ENCODE data around the gene CLEC18A.
"Not testable (repeated sequence)": the region's sequence is repeated elsewhere in the genome, so short reads cannot be mapped to it uniquely, and the experiment has no call there.

Gene CLEC18A

DNA sequence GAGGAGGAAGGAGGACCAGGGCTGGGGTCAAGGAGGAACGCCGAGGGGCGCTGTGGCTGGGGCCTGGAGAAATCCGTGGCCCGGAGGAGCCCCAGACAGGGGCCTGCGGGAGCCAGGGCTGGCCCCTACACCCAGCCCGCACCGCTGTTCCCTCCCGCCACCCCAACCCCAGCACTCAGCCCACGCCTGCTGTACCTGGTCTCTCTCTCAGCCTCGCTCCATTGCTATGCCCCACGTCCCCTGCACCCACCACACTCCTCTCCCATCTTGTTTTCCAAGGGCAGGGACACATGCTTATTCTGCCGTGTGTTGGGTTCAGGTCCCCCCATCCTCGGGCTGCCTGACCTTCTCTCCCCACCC is 518 bp downstream of the CLEC18A start:
- not testable (repeated sequence) for DNase-seq

DNA sequence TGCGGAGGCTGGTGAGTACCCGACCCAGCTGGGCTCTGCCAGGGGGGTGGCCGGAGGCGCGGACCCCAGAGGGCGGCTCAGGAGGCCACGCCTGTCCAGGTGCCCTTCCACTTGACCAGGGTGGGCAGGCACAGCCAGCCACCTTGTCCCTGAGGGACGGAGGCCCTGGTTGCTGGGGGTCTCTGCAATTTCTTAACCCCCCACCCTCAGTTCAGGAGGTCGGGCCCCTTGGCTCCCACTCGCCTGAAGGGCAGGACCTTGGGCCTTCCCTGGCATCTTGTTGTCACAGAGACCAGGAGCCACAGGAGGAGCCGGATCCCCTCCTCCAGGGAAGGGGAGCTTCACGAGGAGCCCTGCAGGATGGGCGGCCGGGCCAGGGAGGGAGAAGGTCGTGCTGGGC is 982 bp downstream of the CLEC18A start:
- DNase-seq = not testable (repeated sequence)

DNA sequence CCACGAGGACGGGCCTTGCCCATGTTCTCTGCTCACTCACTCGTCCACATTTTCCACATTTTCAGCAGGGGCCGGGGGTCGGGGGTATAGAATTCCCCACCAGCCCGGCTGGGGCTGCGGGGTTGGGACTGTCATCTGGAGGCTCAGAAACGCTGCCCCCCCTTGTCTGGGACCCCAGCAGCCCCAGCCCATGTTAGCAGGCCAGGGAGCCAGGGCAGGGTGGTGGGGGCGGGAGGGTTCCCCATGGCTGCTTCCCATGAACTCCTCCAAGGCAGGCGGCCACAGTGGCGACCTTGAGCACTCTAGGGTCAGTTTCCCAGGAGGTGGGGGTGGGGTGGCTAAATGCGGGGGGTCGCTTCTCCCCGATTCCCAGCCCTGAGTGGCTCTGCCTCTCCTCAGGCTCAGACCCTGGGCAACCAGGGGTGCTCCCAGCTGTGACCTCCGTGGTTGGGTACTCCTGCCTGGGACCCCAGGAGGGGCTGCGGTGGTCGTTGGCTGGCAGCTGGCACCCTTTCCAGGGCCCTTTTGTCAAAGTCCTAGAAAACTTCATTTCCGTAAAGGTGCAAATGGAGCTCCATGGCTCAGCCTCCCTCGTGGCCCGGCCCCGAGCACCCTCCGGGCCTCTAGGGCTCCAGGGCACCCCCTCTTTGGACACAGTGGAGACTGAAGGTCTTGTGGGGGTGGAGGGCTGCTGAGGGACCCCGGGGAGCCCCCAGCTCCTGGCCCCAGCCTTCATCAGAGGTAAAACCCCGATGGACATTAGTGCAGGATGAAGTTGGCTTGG is 1.6 kb downstream of the CLEC18A start:
- DNase-seq = not testable (repeated sequence)

DNA sequence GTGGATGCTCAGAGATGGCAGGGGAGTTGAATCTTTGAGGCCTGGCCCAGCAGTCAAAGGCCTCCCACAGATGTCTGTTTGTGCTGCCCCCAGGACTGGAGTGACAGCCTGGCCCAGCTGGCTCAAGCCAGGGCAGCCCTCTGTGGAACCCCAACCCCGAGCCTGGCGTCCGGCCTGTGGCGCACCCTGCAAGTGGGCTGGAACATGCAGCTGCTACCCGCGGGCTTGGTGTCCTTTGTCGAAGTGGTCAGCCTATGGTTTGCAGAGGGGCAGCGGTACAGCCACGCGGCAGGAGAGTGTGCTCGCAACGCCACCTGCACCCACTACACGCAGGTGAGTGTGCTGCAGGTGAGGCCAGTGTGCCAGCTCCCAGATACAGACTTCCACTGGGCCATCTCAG is 3.1 kb downstream of the CLEC18A start:
- DNase-seq = not testable (repeated sequence)

DNA sequence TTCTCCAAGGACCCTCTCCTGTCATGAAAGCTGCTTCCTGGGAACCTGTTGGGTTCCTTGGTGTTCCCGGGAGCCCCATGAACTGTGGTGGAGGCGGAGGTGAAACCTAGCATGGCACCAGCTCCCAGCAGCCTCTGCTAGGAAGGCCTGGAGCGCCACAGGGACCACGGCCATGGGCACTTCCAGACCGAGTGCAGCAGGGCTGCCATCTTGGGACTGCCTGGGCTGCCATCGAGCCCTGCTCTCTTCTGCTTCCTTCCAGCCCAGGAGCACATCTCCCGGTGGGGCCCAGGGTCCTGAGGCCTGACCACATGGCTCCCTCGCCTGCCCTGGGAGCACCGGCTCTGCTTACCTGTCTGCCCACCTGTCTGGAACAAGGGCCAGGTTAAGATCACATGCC is 12.2 kb downstream of the CLEC18A start:
- not testable (repeated sequence) for DNase-seq

DNA sequence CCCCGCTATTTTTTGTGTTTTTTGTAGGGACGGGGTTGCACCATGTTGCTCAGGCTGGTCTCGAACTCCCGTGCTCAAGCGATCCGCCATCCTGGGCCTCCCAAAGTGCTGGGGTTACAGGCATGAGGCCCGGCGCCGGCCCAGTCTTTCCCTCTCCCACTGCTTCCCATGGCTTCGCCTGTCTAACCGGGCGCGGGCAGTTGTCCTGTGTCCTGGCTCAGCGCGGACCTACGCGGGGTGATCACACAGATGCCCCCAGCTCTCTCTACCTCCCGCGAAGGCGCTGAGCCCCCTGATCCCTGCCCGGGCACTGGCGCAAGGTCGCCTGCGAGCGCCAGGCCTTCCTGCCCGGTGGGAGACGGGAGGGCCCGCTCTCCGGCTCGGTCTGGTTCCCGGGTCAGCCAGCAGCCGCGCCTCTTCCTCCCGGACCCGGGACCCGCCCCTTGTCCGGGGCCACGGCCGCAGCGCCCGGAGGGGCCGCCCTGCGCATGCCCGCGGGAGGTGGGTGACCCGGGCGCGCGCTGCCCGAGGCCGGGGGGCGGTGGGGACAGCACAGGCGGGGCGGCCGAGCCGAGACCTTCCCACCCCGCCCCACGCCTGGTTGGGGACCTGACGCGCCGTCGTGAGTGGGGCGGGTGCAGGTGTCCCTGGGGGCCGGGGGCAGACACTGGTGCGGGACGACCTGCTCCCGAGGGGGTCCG is 14.0 kb downstream of the CLEC18A start:
- DNase-seq = peak in 8 of 56 donors; percentile 2 to 39 (median 8)

DNA sequence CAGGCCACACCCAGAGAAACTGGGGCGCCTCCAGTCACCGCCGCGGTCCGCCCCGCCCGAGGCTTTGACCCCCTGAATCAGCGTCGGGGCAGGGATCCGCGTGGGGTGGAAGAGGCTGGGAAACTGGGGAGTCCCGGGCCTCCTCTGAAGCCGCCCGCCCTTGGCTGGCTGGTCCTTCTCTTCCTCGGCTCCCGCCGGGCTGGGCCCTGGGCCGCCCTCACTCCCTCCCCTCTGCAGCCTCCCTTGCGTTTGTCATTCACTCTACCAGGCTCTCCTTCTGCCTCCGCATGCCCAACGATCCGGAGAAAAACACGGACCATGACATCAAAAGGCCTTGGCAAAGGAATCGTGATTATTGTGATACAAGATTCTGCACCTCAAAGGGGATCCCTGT is 14.5 kb downstream of the CLEC18A start:
- not testable (repeated sequence) for DNase-seq

DNA sequence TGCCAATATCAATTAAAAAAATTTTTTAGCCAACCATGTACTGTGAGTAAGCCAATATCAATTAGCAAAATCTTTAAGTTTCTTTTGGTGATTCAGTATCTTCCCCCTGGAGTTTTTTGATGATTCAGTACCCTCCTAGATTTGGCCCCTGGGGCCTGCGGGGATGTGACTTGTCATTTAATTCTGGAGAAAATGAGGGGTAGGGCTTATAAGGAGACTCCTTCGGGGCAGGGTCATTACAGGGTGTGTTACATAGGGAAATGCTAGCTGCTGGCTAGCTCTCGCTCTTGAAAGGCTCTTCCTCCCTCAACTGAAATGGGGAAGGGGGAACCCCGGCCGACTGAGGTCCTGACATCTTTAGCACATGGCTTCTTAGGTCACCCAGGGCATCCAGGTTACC is 16.6 kb downstream of the CLEC18A start:
- not testable (repeated sequence) for DNase-seq

DNA sequence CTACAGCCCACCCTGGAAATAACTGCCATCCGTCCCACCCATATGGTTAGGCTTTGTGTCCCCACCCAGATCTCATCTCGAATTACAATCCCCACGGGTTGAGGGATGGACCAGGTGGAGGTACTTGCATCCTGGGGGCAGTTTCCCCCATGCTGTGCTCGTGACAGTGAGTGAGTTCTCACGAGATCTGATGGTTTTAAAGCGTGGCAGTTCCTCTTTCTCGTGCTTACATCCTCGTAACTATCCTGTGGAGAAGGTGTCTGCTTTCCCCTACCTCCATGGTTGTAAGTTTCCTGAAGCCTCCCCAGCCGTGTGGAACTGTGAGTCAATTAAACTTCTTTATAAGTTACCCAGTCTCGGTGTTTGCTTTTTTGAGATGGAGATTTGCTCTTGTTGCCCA is 17.0 kb downstream of the CLEC18A start:
- not testable (repeated sequence) for DNase-seq

DNA sequence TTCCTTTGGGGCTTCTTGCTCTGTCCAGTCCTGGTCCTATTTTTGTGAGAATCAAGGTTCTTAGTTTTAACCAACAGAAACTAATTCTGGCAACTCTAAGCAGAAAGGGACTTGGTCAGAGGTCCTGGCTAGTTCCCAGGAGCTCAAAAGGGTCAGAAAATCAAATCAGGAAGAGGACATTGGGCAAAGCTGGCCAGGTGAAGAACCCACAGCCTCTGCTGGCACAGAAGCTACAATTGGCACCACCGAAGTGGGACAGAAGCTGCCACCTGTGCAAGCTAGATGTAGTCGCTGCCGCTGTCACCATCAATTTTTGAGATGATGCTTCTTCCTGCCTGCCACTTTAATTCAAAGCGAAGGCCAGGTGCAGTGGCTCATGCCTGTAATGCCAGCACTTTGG is 18.5 kb downstream of the CLEC18A start:
- DNase-seq = not testable (repeated sequence)

DNA sequence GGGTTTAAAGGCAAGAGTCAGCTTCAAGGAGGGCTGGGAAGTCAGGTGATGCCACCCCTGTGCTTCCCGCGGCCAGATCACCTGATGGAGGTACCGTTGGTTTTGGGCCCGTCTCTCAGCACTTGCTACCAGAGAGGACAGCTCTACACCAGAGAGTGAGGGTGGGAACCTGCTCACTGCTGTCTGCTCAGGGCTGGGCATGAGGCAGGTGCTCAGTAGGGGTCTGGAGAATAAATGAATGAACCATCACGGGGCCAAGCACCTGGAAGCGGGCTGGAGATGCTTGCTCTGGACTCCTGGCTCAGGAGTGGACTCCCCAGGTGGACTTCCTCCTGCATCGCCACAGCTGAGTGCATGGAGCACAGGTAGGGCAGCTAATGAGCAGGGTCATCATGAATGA is 21.0 kb downstream of the CLEC18A start:
- not testable (repeated sequence) for DNase-seq

DNA sequence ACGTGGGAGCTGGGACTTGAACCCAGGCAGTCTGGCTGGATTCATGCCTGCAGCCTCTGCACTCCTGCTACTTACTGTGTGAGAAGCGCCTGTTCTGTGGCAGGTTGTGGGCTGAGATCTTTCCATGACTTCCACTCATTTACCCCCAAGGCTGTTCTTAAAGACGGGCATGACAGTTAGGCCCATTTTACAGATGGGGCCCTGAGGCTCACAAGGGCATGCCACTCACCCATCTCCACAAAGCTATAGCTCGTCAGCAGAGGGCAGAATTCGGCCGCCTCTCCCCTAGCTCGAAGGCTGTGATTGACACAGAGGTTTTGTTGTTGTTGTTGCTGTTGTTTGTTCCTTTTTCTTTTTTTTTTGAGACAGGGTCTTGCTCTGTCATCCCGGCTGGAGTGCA is 21.8 kb downstream of the CLEC18A start:
- not testable (repeated sequence) for DNase-seq

DNA sequence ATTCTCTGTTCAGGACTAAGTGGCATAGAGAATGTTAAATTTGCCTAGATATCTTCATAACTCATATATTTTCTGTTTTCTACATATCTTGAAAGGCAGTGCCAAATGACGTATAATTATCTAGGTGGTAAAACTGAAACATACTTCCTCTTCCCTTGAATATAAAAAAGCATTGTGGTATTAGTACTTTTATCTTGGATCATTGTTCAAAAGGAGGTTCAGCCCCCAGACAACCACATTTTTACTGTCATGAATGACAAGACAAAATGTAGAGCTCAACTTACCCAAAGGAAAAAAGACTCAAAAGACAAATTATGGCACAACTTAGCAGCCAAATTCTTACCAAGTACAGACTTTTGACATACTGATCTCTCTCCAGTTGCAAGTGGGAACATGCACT is 34.1 kb downstream of the CLEC18A start:
- DNase-seq = not testable (repeated sequence)

DNA sequence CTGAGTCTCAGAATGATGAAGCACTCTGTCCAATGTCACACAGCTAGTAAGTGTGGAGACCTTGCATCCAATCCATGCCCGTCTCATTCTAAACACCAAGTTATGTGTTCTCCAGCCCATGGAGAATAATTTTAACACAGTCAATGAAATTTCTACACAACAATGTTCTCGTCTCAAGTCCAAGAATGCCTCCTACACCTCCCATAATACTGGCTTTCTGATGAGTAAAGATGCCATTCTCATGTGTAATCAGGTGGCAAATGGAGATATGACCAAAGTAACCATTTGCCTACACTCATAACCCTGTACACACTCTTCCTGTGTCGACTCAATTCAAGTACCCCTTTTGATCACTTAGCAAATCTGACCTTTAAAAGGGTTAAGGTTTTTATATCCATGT is 46.8 kb downstream of the CLEC18A start:
- not testable (repeated sequence) for DNase-seq

DNA sequence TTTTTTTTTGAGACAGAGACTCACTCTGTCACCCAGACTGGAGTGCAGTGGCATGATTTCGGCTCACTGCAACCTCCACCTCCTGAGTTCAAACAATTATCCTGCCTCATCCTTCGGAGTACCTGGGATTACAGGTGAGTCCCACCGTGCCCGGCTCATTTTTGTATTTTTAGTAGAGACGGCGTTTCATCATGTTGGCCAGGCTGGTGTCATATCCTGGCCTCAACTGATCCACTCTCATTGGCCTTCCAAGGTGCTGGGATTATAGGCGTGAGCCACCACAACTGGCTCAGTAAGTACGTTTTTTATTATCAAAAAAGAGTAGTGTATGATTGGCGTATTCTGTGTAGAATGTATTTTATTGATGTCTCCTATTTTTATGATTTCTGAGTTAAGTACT is 48.7 kb downstream of the CLEC18A start:
- not testable (repeated sequence) for DNase-seq

DNA sequence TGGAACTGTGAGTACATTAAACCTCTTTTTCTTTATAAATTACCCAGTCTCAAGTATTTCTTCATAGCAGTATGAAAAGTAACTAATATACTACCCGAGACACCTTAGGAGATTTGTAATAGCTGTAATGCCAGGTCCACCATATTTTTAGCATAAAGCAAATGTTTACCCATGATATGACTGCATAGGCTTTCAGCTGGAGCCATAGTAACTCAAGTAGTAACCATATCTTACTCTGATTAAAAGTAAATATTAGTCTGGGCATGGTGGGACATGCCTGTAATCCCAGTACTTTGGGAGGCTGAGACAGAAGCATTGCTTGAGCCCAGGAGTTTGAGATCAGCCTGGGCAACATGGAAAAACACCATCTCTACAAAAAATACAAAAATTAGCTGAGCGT is 52.4 kb downstream of the CLEC18A start:
- DNase-seq = not testable (repeated sequence)

DNA sequence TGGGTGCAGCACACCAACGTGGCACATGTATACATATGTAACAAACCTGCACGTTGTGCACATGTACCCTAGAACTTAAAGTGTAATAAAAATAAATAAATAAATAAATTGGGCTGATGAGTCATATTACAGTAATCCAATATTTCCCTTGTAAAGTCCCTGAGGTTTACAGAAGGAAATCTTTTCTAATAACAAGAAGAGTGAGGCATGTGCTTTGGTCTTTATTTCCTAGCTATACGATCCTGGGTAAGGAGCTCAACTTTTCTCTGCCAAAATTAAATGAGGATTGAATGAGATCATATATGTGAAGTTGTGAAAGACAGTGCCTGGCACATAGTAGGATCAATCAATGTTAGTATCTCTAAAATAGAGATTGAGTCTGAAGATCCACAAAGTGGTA is 57.5 kb downstream of the CLEC18A start:
- not testable (repeated sequence) for DNase-seq

DNA sequence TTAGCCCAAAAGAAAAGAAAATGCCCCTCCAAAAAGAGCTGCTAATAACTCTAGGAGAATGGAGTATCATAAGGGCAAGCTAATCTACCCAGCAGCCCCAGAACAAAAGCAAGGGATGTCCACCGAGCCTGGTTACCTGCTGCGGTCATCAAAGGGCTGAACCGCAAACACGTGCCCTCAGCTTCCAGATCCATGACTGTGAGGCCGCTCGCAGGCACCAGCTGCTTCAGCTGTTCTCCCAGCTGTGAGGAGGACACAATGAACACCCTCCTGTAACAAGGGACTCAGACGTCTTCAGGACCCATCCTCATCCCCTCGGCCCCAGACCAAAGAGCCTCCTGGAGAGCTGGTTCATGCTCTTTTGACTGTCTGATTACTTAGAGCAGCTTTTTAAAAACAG is 59.5 kb downstream of the CLEC18A start:
- not testable (repeated sequence) for DNase-seq

DNA sequence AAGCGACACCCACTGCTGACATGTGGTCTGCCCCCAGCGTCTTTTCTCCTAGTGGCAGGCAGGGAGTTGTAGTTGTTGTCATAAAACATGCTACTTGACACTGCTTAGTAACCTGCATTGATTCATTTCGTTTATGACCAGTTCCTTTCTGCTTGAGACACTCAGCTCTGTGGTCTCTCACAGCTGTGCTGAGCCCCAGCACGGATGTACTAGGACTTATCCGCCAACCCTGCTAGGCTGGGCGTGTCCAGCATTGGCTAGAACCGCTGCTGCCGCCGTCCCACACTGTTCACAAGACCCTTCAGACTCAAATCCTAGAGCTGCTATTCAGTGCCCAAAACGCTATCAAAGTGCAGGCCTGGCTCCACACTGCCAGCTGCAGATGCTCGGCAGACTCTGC is 60.0 kb downstream of the CLEC18A start:
- DNase-seq = not testable (repeated sequence)

DNA sequence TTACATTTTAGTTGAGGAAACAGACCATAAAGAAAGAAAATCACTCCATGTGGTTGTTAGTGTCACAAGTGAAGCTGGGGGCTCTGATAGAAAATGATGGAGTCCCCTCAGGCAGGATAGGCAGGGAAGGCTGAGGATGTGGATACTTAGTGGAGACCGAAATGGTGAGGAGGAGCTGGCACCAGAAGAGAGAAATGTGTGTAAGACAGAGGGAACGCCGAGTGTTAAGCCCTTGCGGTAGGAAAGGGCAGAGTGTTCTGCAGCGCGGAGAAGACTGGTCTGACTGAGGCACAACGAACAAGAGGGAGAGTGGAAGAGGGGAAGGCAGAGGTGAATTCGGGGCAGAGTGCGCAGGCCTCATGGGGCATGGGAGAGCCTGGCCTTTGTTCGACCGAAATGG is 61.2 kb downstream of the CLEC18A start:
- DNase-seq = not testable (repeated sequence)

DNA sequence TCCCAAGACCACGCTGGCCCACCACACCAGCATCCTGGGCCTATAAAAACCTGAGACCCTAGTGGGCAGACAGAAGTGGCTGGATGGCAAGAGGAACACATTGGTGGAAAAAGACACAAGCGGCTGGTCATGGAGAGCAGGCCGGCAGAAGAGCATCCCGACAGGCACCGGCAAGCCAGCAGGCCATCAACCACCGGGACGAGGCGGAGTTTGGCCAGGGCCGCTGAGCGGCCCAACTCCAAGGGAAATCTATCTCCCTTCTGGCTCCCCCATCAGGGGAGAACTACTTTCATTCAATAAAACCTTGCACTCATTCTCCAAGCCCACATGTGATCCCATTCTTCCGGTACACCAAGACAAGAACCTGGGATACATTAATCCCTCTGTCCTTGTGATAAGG is 61.8 kb downstream of the CLEC18A start:
- not testable (repeated sequence) for DNase-seq
